Stimulated activated CD8-positive, alpha-beta memory T cell treated with anti-CD3 and anti-CD28 coated beads, Interleukin-15, amount 100 ng/mL, for 1 hour (primary cell): ENCODE data around the gene CDC14B.
"Not testable (repeated sequence)": the region's sequence is repeated elsewhere in the genome, so short reads cannot be mapped to it uniquely, and the experiment has no call there.

Experiments used
- DNase-seq: peaks from one replicate; pipeline ENCODE4 v3.0.0-alpha.2; 2020; ENCODE audit warnings: low read depth

The CDC14B gene

DNA sequence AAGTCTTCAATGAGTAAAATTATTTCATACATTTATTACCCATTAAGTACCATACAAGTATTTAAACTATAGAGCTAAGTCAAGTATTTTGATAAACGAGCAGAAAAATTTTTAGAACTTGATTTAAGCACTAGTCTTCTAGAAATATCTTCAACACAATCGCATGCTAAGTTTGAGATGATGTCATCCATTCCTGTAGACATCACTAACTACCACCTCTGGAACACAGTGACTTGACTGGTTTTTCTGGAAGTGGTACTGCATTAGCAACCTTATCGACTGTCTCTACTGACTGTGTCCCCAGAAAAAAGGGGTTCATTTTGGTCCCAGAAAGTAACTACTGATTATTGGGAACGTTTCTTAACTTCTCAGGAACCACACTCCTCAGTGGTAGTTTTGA, 69.0 kb downstream of the CDC14B start:
- DNase-seq: no peak

DNA sequence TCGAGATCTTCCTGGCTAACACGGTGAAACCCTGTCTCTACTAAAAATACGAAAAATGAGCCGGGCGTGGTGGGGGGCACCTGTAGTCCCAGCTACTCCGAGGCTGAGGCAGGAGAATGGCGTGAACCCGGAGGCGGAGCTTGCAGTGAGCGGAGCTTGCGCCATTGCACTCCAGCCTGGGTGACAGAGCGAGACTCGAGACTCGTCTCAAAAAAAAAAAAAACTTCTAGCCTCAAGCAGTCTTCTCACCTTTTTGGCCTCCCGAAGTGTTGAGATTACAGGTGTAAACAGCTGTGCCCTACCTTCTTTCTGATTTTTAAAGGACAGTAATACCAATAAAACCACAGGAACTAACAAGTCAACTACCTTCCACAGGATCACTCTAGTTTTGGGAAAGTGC, 76.5 kb downstream of the CDC14B start:
- not testable (repeated sequence) for DNase-seq

DNA sequence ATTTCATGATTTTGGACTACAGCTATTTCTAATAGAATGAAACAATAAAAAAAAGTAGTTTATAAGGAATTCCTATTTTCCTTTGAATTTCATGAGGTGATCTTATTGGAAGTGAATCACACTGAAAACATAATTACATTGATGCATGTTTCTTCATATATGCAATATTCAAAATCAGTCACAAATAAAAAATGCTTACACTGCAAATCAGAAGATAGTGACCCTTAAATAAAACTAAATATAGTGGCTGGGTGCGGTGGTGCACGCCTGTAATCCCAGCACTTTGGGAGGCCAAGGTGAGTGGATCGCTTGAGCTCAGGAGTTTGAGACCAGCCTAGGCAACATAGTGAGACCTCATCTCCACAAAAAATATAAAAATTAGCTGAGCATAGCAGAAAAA, 79.5 kb downstream of the CDC14B start:
- DNase-seq: no peak

DNA sequence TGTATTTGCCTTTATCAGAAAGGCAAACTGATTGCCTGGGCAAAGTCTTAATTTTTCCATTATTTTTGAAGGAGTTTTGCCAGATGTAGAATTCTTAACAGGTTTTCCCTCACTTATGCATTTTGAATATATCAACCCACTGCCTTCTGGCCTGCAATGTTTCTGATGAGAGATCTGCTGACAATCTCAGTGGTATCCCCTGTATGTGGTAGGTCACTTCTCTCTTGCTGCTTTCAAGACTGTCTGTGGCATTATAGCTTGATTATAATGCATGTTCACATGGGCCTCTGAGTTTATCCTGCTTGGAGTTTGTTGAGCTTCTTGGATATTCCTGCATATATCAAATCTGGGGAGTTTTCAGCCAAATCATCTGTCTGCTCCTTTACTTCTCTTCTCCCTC, 87.5 kb downstream of the CDC14B start:
- DNase-seq: no peak

DNA sequence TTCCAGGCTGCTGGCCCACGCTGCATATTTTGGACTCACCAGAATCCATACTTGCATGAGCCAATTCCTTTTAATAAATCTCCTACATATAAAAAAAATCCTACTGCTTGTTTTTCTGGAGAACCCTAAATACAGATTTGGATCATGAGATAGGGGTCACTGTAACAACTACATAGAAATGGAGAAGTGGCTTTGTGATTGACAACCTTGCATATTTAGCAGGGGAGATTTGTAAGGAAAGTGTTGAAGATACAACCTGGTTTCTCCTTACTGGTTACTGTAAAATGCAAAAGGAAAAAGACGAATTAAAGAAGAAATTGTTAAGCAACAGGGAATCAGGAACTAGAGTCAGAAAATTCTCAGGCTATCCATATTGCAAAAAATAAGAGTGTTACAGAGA, 94.9 kb downstream of the CDC14B start:
- DNase-seq: no peak

DNA sequence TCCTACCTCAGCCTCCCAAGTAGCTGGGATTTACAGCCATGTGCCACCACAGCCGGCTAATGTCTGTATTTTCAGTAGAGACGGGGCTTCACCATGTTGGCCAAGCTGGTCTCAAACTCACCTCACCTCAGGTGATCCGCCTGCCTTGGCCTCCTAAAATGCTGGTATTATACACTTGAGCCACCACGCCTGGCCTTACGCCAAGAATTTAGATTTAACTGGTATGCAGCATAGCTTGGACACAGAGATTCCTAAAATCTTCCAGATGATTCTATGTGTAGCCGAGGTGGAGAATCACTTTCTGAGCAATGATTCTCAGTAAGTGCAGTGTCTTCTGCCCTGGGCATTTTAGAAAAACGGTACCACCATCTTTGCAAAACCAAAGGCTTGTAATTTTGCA, 95.6 kb downstream of the CDC14B start:
- DNase-seq: no peak

DNA sequence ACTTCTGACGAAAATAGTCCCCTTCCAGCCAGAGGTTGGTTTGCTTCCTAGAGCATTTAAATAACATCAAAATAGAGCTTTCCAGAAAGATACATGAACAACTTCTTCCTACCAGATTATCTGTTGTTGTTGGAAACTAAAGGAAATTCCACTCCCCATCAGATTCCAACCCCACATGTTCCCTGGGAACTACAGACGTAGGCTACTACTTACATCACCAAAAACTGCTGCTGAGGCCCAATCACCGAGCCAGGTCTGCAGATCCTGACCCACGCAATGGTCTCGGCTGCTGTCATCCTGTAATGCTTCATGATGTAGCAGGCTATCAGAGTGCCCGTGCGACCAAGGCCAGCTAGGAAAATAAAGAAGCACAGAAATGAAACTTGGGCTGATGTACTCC, 96.3 kb downstream of the CDC14B start:
- no peak for DNase-seq

DNA sequence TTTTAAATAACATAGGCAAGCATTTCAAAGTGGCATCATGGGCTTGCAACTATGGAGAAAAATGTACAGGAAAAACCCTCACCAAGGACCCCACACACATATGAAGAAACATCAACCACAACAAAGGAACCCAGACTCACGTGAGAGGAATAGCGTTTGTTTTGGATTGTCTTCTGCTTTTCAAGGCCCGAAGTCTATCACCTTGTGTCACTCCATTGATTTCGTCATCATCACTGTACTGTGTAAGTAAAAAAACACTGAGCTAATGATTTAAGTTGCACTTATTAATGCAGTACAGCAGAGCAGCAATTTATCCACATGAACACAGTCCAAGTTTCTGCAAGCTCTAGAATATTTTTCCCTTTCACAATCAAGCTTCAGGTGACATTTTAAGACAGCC, 97.3 kb downstream of the CDC14B start:
- DNase-seq: no peak

DNA sequence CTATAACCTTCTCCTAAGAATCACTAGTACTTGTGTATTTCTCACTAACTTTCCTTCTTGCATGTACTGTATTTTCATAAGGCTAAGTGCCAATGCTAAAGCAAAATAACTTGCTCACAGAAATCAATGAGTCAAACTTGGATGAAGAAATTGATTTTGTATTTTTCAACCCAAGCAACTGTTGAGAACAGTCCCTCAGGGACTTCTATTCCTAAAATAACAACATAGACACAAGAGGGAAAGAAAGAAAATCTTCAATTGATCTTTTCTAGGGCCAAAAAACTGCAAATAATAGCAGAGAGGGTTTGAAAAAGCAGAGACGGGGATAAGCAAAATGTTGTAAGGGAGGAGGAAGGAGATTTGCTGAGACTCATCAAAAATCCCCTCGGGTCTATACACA, 99.9 kb downstream of the CDC14B start:
- no peak for DNase-seq

DNA sequence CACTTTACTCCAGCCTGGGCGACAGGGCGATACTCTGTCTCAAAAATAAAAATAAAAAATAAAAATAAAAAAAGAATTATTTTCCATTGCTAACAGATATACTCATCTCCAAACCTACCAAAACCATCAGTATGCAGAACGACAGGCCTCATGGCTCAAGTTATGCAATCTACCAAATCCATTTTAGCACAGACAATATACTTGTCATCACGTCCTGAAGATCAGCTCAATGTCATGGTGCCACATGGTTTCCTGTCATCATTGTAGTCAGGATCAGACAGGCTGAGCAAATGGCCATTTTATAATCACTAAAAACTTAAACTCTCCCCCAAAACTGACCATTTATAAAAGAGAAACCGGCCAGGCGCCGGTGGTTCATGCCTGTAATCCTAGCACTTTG, 100.5 kb downstream of the CDC14B start:
- DNase-seq: no peak

DNA sequence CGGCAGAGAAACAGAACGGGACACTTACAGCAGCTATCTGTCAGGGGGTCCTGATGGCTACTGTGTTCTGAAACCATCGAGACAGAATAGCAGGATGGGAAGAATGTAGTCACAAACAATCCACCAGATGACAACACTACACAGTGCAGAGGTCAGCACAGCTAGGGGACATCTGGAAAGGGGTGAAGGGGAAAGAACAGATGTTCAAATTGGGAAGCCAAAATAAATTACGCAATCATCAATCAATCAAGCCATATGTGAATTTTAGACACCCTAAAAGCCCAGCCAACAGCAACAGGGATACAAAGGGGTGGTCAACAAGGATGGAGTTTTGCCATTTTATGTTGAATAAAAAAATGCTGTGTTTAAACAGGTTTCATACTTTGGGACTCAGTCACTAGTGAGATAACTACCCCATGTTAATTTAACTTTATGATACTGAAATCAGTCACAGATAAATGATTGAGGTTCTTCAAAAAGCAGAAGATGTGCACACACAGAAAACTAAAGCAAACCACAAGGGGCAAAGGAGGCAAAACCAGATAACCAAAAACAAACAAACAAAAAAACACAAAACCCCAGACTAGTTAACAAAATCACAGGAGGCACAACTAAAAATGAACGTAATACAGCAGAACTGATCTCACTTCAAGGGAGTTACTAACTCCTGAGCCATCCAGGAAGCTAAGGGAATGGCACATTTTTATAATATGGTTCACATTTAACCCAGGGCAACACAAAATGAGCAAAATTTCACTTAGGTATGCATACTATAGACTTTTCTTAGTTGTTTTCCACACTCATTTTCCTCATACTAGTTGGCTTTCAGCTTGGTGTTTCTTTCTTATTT, 103.8 kb downstream of the CDC14B start:
- no peak for DNase-seq

DNA sequence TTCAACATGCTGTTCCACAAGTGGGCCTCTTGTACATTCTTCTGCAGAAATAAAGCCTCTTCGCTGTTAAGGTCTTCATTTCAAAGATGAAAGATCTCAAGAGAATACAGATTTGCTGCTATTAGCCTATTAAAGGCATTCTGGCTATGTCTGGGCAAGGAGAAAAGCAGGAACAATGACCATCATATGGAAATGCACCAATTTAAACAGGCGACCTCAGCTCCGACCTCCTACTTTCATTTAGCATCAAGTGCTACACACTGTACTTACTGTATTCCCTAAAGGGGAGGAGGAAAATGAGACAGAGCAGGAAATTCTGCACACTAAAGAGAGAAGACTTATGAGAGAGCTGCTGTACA, 104.9 kb downstream of the CDC14B start:
- DNase-seq: no peak

DNA sequence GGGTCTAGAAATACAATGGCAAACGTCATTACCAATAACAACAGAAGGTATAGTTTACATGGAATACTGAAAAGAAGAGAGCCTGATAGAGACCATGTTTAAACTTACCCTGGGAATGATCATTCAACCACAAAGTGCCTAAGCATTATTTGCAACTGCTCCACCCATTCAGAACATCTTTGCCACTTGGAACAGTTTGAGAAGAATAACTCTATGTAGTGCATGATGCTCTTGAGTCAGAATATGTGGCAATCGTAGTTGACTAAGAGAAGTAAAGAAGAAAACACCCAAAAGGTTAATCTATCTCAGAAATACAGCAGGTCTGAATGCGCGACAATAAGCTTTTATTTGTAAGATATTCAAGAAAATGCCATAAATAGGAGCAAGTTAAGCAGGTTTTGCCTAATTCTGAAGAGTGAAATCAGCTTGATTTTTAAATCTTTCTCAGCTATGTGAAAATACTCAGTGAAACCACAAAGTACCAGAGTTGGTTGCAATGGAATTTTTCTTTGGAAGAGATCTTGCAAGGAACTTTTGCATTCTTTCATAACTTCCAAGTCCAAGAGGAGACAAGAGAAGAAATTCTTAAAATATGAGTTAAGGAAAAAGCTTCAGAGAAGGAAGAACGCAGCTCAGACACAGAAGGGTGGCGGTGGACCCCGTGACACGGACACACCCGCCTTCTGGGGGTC, 105.4 kb downstream of the CDC14B start:
- no peak for DNase-seq

DNA sequence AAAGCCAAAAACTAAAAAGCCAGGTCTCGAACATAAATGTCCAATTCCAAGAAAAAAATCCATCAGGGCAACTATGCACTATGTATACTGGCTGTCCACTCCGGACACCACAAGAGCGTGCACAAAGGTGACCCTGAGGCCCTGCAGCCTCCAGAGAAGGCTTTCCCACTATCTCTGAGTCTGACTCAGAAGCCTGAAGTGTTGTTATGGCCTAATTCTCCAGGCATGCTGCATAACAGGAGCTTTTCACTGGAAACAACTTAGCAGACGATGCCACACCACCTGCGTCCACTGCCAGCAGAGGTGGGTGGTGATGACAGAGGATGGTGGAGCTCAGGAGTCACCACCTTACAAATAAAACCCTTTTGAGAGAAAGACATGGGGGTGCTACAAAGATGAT, 106.0 kb downstream of the CDC14B start:
- DNase-seq: no peak

DNA sequence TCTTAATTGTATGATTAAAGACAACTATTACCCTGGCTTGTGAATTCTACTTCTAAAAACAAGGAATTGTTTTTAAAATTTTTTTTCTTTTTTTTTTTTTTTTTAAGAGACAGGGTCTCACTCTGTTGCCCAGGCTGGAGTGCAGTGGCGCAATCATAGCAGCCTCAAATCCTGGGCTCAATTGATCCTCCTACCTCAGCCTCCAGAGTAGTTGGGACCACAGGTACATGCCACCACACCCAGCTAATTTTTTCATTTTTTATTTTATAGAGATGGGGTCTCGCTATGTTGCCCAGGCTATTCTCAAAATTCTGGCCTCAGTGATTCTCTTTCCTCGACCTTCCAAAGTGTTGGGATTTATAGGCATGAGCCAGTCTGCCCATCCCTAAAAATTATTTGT, 107.4 kb downstream of the CDC14B start:
- DNase-seq: no peak

DNA sequence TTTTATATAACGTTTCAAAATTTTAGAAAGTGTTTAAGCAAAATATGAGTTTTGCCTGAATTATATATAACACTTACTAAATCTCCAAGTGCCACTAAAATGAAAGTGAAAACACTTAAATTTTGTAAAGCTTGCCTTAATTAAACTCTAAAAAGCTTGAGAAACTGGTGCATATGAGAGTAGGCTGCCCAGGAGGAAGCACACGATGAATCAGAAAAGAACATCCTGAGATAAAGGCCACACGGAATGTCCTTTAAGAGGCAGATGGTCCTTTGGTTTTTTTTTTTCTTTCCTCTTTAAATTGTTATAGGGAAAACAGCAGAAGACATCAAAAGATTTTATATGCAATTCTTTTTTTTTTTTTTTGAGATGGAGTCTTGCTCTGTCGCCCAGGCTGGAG, 109.4 kb downstream of the CDC14B start:
- no peak for DNase-seq

DNA sequence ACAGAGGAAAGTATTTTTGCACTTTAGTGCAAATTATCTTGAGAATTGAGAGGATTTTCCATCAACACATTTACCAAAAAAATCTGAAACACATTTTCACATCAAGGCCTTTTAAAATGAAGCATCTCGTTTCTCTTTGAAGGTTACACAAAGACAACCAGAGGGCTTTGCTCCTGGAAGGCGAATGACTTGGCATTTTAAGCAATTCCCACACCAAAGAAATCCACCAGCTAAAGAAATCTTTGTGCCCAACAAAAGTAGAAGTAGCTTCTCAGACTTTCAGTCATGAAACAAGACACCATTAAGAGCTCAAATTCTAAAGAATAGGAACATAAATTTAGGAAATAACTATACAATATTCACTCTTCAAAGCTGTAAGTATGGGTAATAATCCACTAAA, 109.8 kb downstream of the CDC14B start:
- DNase-seq: no peak

DNA sequence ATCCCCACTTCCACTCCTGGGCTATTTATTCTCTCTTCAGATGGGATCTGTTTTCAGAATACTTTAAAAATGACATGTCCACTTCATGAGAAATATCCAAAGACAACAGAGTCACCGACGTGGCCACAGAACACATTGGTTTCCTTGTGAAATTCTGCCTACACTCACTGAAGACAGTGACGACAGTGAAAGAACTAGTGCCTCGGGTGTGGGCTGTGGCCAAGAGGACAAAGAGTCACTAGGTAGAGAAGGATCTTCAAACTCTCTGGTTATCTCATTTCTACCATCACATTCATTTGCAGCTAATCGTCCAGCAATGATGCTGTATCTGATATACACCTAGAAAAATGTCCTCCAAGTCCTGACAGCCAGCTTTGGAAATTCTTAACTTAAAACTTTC, 110.6 kb downstream of the CDC14B start:
- DNase-seq: no peak

DNA sequence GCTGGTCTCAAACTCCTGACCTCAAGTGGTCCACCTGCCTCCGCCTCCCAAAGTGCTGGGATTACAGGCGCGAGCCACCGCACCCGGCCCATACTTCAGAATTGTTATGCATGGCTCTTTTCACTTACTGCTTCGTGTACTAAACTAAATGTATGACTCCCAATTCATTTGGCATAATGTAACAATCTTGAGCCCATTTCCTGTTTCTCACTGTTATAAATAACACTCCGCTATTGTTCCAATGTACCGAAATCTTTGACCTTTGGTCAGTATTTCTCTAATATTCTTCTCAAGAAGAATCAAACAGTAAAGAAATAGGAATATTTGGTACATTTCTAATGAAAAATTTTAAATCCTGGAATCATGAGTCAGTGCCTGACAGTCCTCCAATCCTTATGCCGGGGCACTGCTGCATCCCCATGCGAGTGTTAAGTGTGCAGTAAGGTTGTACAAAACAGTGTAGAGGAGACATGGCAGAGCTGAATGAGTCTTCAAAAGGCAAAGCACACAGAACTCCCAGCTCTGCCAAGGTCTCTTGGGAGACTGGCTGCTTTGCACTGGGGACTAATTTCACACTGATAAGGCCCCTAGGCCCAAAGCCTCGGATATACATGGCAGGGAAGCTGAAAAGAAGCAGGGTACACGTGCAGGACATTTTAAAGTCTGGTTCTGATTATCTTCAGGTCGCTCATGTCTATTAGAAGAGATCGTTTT, 111.3 kb downstream of the CDC14B start:
- DNase-seq: no peak

DNA sequence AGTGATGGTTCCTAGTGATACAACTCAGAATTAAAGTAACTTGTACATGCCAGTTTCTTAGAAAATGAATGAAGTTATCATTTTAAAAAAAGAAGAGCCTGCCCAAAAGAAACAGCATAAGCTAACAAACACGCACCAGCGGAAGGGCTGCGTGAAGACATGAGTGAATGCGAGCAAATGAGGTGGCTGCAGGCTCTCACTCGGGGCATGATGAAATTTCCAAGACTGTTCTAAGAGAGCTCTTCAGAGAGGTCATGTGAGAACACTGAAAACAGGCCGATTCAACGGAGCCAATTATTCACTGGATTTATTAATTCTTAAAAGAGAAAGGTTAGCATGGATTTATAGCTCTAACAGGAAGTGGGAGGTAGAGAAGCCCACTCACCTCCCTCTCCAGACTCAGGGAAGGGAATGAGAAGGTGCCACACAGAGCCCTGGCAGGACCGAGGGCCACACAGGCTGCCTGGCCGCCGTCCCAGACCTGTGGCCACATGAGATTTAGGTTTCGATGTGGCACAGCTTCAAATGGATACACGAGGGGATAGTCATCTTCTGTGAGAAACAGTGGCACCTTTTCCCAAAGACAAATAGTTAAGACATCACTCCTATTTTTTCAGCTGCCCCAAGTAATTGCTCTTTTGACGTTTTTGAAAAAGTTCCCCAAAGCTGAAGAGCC, 114.2 kb downstream of the CDC14B start:
- no peak for DNase-seq

DNA sequence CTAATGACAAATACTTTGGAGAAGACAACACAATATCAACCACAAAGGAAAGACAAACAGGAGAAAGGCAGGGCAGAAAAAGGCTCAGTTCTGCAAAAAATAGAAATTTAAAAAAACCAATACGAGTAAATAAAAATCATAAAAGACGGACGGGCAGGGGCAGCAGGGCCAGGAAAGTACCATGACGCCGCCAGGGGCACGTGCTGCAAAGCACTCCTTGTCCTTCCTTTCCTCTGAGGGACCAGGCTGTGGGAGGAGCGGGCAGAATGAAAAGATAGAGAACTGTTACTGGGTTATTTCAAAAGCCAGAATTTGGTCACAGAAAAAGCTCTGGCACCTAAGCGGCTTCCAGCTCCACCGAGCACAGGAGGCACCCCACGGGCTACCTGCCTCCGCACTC, 115.7 kb downstream of the CDC14B start:
- no peak for DNase-seq

DNA sequence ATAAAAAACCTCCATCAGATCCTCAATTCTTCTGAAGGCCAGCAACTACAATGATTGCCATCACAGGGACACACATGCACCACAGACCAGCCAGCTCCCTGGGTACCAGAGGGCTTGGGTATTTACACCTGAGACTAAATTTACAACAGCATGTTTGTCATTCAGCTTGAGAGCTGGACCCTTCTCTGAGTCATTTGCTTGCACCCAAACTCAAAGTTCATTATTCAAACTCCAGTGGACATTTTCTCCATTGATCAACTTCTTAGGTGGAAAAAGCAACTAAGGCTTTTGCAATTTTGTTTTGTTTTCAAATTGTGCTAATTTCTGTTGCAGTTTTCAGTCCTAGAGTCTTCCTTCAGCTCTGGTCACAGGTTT, 116.3 kb downstream of the CDC14B start:
- not testable (repeated sequence) for DNase-seq
